Measurements from ENCODE around the gene SBF2.

GRCh38 chr11:10095412-10096208 is 198.4 kb downstream of the SBF2 start:
- TF ChIP-seq EZH2 (IDR thresholded peaks at IDR 0.05; ENCODE audit: borderline replicate concordance, low read length): no peak
- TF ChIP-seq CTCF (conservative IDR thresholded peaks at IDR 0.05 in 1 of 2, IDR thresholded peaks at IDR 0.05 in 1 of 2; ENCODE audit: extremely low read depth in 1 of 2, insufficient read depth in 1 of 2, low read depth in 1 of 2, low read length in 2 of 2): no peak

Measured in mammary epithelial cell (primary cell).